ENCODE results near the gene PHTF1.

DNA sequence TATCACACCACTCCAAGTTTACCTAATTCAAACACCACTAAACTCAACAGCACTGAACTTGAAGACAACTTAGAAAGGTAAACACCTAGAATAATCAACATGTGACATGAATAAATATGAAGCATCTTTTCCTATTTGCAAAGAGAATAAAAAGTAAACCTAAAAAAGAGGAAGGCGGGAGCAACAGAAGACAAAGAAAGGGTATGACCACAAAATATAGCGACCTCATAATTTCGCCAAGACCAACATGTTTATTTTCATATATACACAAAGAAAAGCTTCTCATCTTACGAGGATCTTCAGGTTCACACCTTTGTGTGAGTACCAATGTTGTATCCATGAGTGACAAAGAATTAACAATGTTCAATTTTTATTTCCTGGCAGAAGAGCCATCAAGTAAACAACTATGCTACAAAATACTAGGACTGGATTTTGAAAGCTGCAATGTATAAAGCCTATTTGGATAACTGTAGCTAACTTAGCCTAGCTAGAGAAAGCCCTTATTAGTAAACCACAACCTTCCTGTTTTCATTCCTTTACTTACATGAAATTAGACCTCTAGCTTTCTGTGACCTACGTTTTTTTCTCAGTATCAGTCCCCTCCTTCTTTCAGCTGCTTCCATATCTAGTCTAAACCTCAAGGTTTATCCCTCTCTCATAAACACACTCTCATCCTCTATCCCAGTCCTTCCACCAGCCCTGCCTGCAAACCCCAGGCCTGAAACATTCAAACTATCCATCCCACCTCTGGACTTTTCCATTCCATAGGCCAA is 21.3 kb upstream of the PHTF1 start:
- TF ChIP-seq CTCF (optimal IDR thresholded peaks at IDR 0.05 in 1 of 3, IDR thresholded peaks at IDR 0.05 in 1 of 3, conservative IDR thresholded peaks at IDR 0.05 in 1 of 3; ENCODE audit: extremely low read depth in 1 of 3, insufficient read depth in 2 of 3, low read length in 3 of 3) (no peak), EZH2 (IDR thresholded peaks at IDR 0.05; ENCODE audit: low read length) (no peak)

Measured in keratinocyte (primary cell).